ENCODE data around the gene EXOC2.
A peak's percentile ranks its signal among the peaks of the same experiment; 100 is the strongest.
"Not testable (repeated sequence)": the region's sequence is repeated elsewhere in the genome, so short reads cannot be mapped to it uniquely, and the experiment has no call there.

EXOC2 gene

GRCh38 chr6:710601-711571 lies 17.9 kb upstream of the EXOC2 start:
- DNase-seq (ENCODE audit: extremely low read depth in 1 of 2, low read depth in 1 of 2), result peak; percentile 17 to 28

GRCh38 chr6:709471-710056 lies 16.6 kb upstream of the EXOC2 start:
- no peak for DNase-seq (ENCODE audit: extremely low read depth in 1 of 2, low read depth in 1 of 2)

GRCh38 chr6:708237-708598 lies 15.3 kb upstream of the EXOC2 start:
- DNase-seq (ENCODE audit: extremely low read depth in 1 of 2, low read depth in 1 of 2), result no peak

GRCh38 chr6:707576-708236 lies 14.8 kb upstream of the EXOC2 start:
- DNase-seq (ENCODE audit: extremely low read depth in 1 of 2, low read depth in 1 of 2), result no peak

- DNase-seq (ENCODE audit: extremely low read depth in 1 of 2, low read depth in 1 of 2), result no peak
These were observed 14.0 kb upstream of the EXOC2 start for GRCh38 chr6:706819-707381.

- no peak for DNase-seq (ENCODE audit: extremely low read depth in 1 of 2, low read depth in 1 of 2)
These were observed 13.2 kb upstream of the EXOC2 start for GRCh38 chr6:706146-706545.

- DNase-seq (ENCODE audit: extremely low read depth in 1 of 2, low read depth in 1 of 2), result no peak
These were observed 12.1 kb upstream of the EXOC2 start for GRCh38 chr6:705047-705446.

- DNase-seq (ENCODE audit: extremely low read depth in 1 of 2, low read depth in 1 of 2), result no peak
These were observed 11.1 kb upstream of the EXOC2 start for GRCh38 chr6:704046-704445.

GRCh38 chr6:703552-703951 lies 10.6 kb upstream of the EXOC2 start:
- DNase-seq (ENCODE audit: extremely low read depth in 1 of 2, low read depth in 1 of 2), result no peak

- no peak for DNase-seq (ENCODE audit: extremely low read depth in 1 of 2, low read depth in 1 of 2)
These were observed 9.0 kb upstream of the EXOC2 start for GRCh38 chr6:701700-702479.

- DNase-seq (ENCODE audit: extremely low read depth in 1 of 2, low read depth in 1 of 2), result no peak
These were observed 8.3 kb upstream of the EXOC2 start for GRCh38 chr6:701215-701614.

GRCh38 chr6:700490-700889 lies 7.6 kb upstream of the EXOC2 start:
- DNase-seq (ENCODE audit: extremely low read depth in 1 of 2, low read depth in 1 of 2), result no peak

- DNase-seq (ENCODE audit: extremely low read depth in 1 of 2, low read depth in 1 of 2), result no peak
These were observed 6.4 kb upstream of the EXOC2 start for GRCh38 chr6:699319-699718.

GRCh38 chr6:694431-695126 lies 1.6 kb upstream of the EXOC2 start:
- not testable (repeated sequence) for DNase-seq (ENCODE audit: extremely low read depth in 1 of 2, low read depth in 1 of 2)

GRCh38 chr6:693723-694009 lies 727 bp upstream of the EXOC2 start:
- no peak for DNase-seq (ENCODE audit: extremely low read depth in 1 of 2, low read depth in 1 of 2)

GRCh38 chr6:692356-692851 lies 535 bp downstream of the EXOC2 start:
- DNase-seq (ENCODE audit: extremely low read depth in 1 of 2, low read depth in 1 of 2), result peak; percentile 54 to 68

- no peak for DNase-seq (ENCODE audit: extremely low read depth in 1 of 2, low read depth in 1 of 2)
These were observed 3.7 kb downstream of the EXOC2 start for GRCh38 chr6:689223-689622.

GRCh38 chr6:686497-686896 lies 6.4 kb downstream of the EXOC2 start:
- no peak for DNase-seq (ENCODE audit: extremely low read depth in 1 of 2, low read depth in 1 of 2)

GRCh38 chr6:684831-685636 lies 7.9 kb downstream of the EXOC2 start:
- DNase-seq (ENCODE audit: extremely low read depth in 1 of 2, low read depth in 1 of 2), result peak in 1 of 2 donors; percentile 27
